Effector CD8-positive, alpha-beta T cell (primary cell): Measurements from ENCODE around the gene KATNIP.

Experiments used
- DNase-seq: peaks from one replicate; lab custom pipeline; 2025; lab: John Stamatoyannopoulos, UW
- total RNA-seq, 4 experiments: gene quantifications; one replicate each; lab custom pipeline; 2026; lab: John Stamatoyannopoulos, UW

KATNIP gene
- total RNA-seq, result 32.1 to 61.8 (median 49.2) reads per million in 4 experiments

DNA sequence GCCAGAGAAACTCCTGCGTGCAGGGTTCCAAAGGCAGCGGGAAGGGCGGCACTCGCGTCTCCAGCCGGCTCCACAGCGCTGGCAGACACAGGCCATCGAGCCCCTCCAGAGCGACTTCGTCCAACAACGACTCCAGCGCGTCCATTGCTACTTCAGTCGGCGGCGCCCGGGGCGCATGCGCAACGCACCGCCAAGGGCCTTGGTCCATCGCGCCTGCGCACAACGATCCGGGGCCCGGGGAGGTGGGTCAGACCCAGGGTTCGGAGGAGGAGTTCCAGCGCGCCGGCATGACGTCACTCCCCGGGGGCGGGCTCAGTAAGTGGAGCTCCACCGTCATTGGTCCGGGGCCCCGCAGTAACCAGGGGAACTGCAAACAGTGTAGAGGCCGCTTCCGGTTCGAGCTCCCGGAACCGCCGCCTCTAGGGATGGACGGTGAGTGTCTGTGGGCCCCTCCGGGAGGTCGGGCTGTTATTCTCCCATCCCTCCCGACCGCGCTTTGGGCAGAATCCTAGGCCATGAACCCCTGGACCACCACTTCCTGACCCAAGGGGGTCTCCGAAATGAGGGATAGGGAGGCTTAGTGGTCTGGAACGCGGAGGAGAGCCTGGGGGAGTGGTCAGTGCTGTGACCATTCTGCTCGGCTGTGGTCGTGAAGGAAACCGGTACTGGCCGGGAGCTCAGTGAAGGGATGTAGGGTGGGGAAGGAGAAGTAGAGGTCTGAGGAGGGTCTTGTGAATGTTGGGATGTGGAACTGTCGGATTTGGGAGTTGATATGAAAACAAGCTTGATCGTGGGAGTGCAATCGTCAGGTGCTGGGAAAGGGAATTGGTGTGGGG is at the start of gene KATNIP, which contains the start of gene GTF3C1:
TSS of gene KATNIP (plus strand) at position 399 of the 836 bp plus-strand sequence. CDS start at position 426, 27 bp downstream.
TSS of gene GTF3C1 (minus strand) at position 168 of the 836 bp plus-strand sequence. CDS start at position 145, 23 bp downstream.
- DNase-seq, result peak; percentile 100

DNA sequence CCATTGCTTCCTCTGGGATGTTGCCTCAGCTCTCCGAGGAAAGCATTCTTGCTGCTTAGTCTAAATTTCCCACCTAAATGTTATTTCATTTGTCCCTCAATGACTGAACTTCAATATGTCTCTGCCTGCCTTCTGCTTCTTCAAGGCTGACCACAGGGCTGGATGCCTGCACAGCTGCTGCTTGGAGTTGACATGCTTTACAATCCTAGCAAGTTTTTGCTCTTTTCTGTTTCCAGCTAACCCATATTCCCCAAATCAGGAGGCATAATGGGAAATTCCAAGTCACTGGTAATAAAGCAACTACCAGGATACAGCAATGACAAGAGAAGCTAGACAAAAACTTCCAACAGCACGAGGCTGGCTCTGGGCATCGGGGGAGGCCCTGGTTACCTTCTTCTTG is 49.1 kb upstream of the KATNIP start:
- no peak for DNase-seq

DNA sequence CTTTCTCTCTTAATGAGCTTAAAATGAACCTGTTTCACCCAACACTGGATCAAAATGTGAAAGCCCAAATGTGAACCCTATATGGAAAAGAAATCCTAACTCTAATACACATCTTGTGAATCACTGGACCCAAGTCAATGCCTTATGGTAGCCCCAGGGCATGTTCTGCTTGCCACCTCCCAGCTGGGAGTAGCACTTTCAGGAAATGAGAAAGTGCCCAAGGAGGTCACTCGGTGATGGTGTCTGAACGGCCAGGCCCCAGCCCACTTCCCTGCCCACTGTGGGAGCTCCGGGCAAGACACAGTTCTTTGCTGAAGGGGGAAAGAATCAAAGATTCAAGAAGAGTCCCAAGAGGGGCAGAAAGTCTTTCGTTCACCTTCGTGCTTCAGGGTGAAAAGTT is 46.3 kb upstream of the KATNIP start:
- no peak for DNase-seq

- DNase-seq, result no peak
Measured at GRCh38 chr16:27505297-27506236, 44.4 kb upstream of the KATNIP start.

- no peak for DNase-seq
Measured at GRCh38 chr16:27506771-27507170, 43.2 kb upstream of the KATNIP start.

DNA sequence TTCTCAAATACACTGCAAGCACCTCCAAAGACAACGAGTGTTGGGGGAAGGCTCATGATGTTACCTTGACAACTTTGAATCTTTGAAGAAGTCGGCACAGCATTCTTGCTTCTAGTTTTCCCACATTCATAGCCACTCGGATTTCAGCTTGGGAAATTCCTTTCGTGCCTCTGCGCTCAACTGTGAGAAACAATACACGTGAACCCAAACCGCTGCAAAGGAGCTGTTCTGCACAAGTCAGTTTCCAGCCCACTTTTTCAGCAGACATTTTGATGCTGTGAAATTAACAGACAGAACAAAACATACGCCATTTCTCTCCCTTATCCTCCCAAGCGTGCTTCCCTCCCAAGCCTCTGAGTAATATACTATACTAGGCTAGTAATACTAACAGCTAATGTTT is 41.5 kb upstream of the KATNIP start:
- no peak for DNase-seq

GRCh38 chr16:27511657-27512448 is 38.1 kb upstream of the KATNIP start:
- DNase-seq, result no peak

GRCh38 chr16:27514806-27515205 is 35.1 kb upstream of the KATNIP start:
- no peak for DNase-seq

- no peak for DNase-seq
Measured at GRCh38 chr16:27515874-27516353, 34.0 kb upstream of the KATNIP start.

GRCh38 chr16:27516365-27516764 is 33.6 kb upstream of the KATNIP start:
- DNase-seq, result no peak

DNA sequence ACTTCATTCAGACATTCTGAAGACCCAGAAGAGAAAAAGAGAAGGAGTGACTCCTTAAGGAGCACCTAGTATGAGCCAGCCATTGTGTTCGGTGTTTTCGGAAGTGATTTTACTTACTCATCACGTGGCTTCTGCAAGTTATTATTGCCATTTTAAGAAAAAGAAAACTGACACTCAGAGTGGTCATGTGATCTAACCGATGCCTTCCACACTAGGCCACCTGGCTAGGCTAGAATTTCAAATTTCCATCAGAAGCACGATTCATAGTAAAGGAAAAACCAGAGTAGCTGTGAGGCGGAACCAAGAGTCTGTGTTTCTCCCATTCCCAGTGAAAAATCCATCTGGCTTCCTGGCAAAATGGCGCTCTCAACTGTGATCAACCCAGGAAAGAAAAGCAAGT is 32.3 kb upstream of the KATNIP start:
- DNase-seq, result no peak

DNA sequence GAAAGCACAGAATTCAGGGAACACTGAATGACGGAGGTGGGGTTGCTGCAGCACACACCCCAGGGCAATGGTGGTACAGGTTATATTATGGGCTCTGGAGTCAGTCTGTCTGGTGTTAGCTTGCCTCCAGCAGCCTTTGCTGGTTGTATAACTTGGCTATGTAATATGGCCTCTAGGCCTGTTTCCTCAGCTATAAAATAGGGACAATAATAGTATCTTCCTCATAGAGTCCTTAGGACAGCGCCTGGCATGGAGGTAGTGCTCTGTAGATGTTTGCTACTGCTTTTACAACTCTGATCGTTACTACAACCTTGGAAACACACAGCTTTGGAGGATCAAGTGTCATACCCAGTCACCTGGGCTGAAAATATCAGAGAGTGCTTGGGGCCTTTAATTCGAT is 31.7 kb upstream of the KATNIP start:
- DNase-seq, result no peak

GRCh38 chr16:27520982-27521673 is 28.8 kb upstream of the KATNIP start:
- no peak for DNase-seq

GRCh38 chr16:27522173-27522707 is 27.7 kb upstream of the KATNIP start:
- DNase-seq, result no peak

- no peak for DNase-seq
Measured at GRCh38 chr16:27526180-27526579, 23.8 kb upstream of the KATNIP start.

- no peak for DNase-seq
Measured at GRCh38 chr16:27528294-27528693, 21.6 kb upstream of the KATNIP start.

DNA sequence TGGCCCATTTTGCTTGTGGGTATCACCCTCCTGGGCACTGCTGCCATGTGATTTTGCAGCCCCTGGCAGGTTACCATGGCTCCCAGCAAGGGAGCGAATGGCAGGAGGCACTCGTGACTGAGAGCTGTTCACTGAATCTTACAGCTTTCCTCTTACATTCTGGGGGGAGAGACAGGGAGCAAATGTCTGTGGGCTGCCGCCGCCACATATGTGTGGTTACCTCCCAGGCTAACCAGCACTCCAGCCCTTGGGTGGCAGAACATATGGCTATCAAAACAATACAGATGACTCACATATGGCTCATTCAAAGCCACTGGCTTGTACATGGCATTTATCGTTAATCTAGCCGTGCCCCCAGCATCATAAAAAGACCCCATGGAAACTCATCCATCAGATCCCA is 20.0 kb upstream of the KATNIP start:
- no peak for DNase-seq

- DNase-seq, result no peak
Measured at GRCh38 chr16:27531186-27531585, 18.8 kb upstream of the KATNIP start.

GRCh38 chr16:27531826-27532800 is 17.8 kb upstream of the KATNIP start:
- no peak for DNase-seq
